H9 (cell line): Measurements from ENCODE around the gene MSN. TPM values are rescaled to one million over a fixed set of nuclear protein-coding genes. Genes with fewer than 3 reads are reported as not detected.
A peak's percentile ranks its signal among the peaks of the same experiment; 100 is the strongest.

ENCODE experiments used
- DNase-seq: peaks from one replicate; pipeline ENCODE4 v3.0.0-alpha.2; 2017
- H2AFZ ChIP-seq: one replicate; pipeline ENCODE4 v1.6.1; 2013; ENCODE audit warnings: mild to moderate bottlenecking, low read length, control low read depth, moderate library complexity
- H2AK5ac ChIP-seq: 2 replicates; pipeline ENCODE4 v1.6.1; 2013; ENCODE audit warnings: low read length, control low read depth, mixed read lengths; ENCODE audit not compliant: insufficient read length
- H2BK120ac ChIP-seq: one replicate; pipeline ENCODE4 v1.6.1; 2013; ENCODE audit warnings: low read depth, mild to moderate bottlenecking, low read length, control low read depth, inconsistent platforms; ENCODE audit not compliant: poor library complexity, severe bottlenecking
- H2BK12ac ChIP-seq: 2 replicates; pipeline ENCODE4 v1.6.1; 2013; ENCODE audit warnings: low read length, control low read depth, mixed read lengths, low read depth; ENCODE audit not compliant: insufficient read length
- H2BK15ac ChIP-seq: 2 replicates; pipeline ENCODE4 v1.6.1; 2013; ENCODE audit warnings: low read depth, low read length, control low read depth
- H2BK20ac ChIP-seq: one replicate; pipeline ENCODE4 v1.6.1; 2013; ENCODE audit warnings: low read depth, mild to moderate bottlenecking, low read length, control low read depth, inconsistent platforms; ENCODE audit not compliant: poor library complexity, severe bottlenecking
- H2BK5ac ChIP-seq: 2 replicates; pipeline ENCODE4 v1.6.1; 2013; ENCODE audit warnings: low read length, control low read depth, mixed read lengths; ENCODE audit not compliant: insufficient read length
- H3K14ac ChIP-seq: 2 replicates; pipeline ENCODE4 v1.6.1; 2013; ENCODE audit warnings: low read length, control low read depth; ENCODE audit not compliant: insufficient read depth
- H3K18ac ChIP-seq: 2 replicates; pipeline ENCODE4 v1.6.1; 2013; ENCODE audit warnings: low read depth, mild to moderate bottlenecking, mixed read lengths, low read length, control low read depth; ENCODE audit not compliant: insufficient read length
- H3K23ac ChIP-seq: 2 replicates; pipeline ENCODE4 v1.6.1; 2013; ENCODE audit warnings: low read length, control low read depth, mixed read lengths, low read depth; ENCODE audit not compliant: insufficient read length
- H3K23me2 ChIP-seq: 2 replicates; pipeline ENCODE4 v1.6.1; 2013; ENCODE audit warnings: low read depth, mild to moderate bottlenecking, mixed read lengths, low read length, control low read depth; ENCODE audit not compliant: insufficient read length, poor library complexity, severe bottlenecking
- H3K27ac ChIP-seq: 2 replicates; pipeline ENCODE4 v1.5.1; 2013; ENCODE audit warnings: low read length, control low read depth, mixed read lengths, low read depth; ENCODE audit not compliant: insufficient read length
- H3K27me3 ChIP-seq: 2 replicates; pipeline ENCODE4 v1.6.1; 2013; ENCODE audit warnings: low read length, control low read depth, inconsistent platforms; ENCODE audit not compliant: insufficient read depth
- H3K4ac ChIP-seq: 2 replicates; pipeline ENCODE4 v1.6.1; 2013; ENCODE audit warnings: low read depth, mild to moderate bottlenecking, control low read depth, inconsistent platforms, low read length, moderate library complexity
- H3K4me1 ChIP-seq: 2 replicates; pipeline ENCODE4 v1.6.1; 2013; ENCODE audit warnings: low read length, control low read depth, inconsistent platforms; ENCODE audit not compliant: insufficient read depth
- H3K4me2 ChIP-seq: 2 replicates; pipeline ENCODE4 v1.6.1; 2013; ENCODE audit warnings: low read length, control low read depth, mixed read lengths; ENCODE audit not compliant: insufficient read length, insufficient read depth
- H3K56ac ChIP-seq: 2 replicates; pipeline ENCODE4 v1.6.1; 2013; ENCODE audit warnings: low read depth, mild to moderate bottlenecking, mixed read lengths, low read length, control low read depth; ENCODE audit not compliant: insufficient read length
- H3K79me1 ChIP-seq: 2 replicates; pipeline ENCODE4 v1.6.1; 2013; ENCODE audit warnings: low read depth, mild to moderate bottlenecking, moderate library complexity, low read length, control low read depth, inconsistent platforms; ENCODE audit not compliant: insufficient read depth, poor library complexity, severe bottlenecking
- H3K79me2 ChIP-seq: 2 replicates; pipeline ENCODE4 v1.6.1; 2013; ENCODE audit warnings: low read length, control low read depth, inconsistent platforms; ENCODE audit not compliant: insufficient read depth
- H3K9ac ChIP-seq: 2 replicates; pipeline ENCODE4 v1.6.1; 2013; ENCODE audit warnings: low read length, control low read depth, mixed read lengths; ENCODE audit not compliant: insufficient read length; ENCODE audit errors: extremely low read depth
- H3K9me3 ChIP-seq: one replicate; pipeline ENCODE4 v1.6.1; 2013; ENCODE audit warnings: low read depth, low read length, inconsistent platforms; ENCODE audit not compliant: control insufficient read depth
- H3T11ph ChIP-seq: one replicate; pipeline ENCODE4 v1.6.1; 2013; ENCODE audit warnings: mild to moderate bottlenecking, low read length, control low read depth, inconsistent platforms
- H4K20me1 ChIP-seq: one replicate; pipeline ENCODE4 v1.6.1; 2013; ENCODE audit not compliant: control insufficient read depth, insufficient read length, insufficient read depth
- H4K5ac ChIP-seq: 2 replicates; pipeline ENCODE4 v1.6.1; 2013; ENCODE audit warnings: low read depth, mild to moderate bottlenecking, mixed read lengths, low read length, control low read depth; ENCODE audit not compliant: insufficient read length
- H4K8ac ChIP-seq: replicated peaks from 2 replicates; pipeline ENCODE4 v1.6.1; 2013; ENCODE audit warnings: low read length, control low read depth, mixed read lengths, low read depth; ENCODE audit not compliant: insufficient read length
- H4K91ac ChIP-seq: 2 replicates; pipeline ENCODE4 v1.6.1; 2013; ENCODE audit warnings: low read depth, mild to moderate bottlenecking, moderate library complexity, mixed read lengths, low read length, control low read depth; ENCODE audit not compliant: insufficient read length
- H3K27ac Mint-ChIP-seq, 3 experiments: 2 replicates in 2 of 3; 3 replicates in 1 of 3; pipeline ENCODE4 v1.8.0; 2020 to 2021; ENCODE audit warnings: mixed read lengths in 3 of 3, mild to moderate bottlenecking in 1 of 3, moderate library complexity in 1 of 3
- H3K27me3 Mint-ChIP-seq: 2 replicates; pipeline ENCODE4 v1.8.0; 2021; ENCODE audit warnings: low read depth, mild to moderate bottlenecking, moderate library complexity, mixed read lengths
- H3K36me3 Mint-ChIP-seq, 3 experiments: 2 replicates in 2 of 3; 3 replicates in 1 of 3; pipeline ENCODE4 v1.8.0; 2020 to 2021; ENCODE audit warnings: low read depth in 3 of 3, mixed read lengths in 3 of 3; ENCODE audit not compliant: insufficient read depth in 1 of 3
- H3K4me1 Mint-ChIP-seq, 2 experiments: 2 replicates each; pipeline ENCODE4 v1.8.0; 2020; ENCODE audit warnings: mixed read lengths in 2 of 2
- H3K4me3 Mint-ChIP-seq, 2 experiments: 2 replicates in 1 of 2; 3 replicates in 1 of 2; pipeline ENCODE4 v1.8.0; 2020 to 2021; ENCODE audit warnings: mild to moderate bottlenecking in 2 of 2, mixed read lengths in 2 of 2, moderate library complexity in 1 of 2
- H3K9me3 Mint-ChIP-seq, 2 experiments: 2 replicates in 1 of 2; 3 replicates in 1 of 2; pipeline ENCODE4 v1.8.0; 2020; ENCODE audit warnings: mild to moderate bottlenecking in 2 of 2, mixed read lengths in 2 of 2, moderate library complexity in 1 of 2
- CTCF ChIP-seq: fragments of 200-600 bp; sonication (generic); conservative IDR thresholded peaks from 3 replicates; pipeline ENCODE4 v1.8.0; 2021; ENCODE audit warnings: antibody characterized with exemption, mild to moderate bottlenecking
- WGBS: extraction: QIAGEN DNeasy Blood & Tissue Kit; methylation state at CpG from one replicate; pipeline ENCODE4 v1.1.7; 2013; ENCODE audit warnings: missing lambda C conversion rate, low lambda C conversion rate, mixed read lengths; ENCODE audit not compliant: insufficient read length; ENCODE audit errors: extremely low coverage; 5-methylcytosine and 5-hydroxymethylcytosine counted together
- total RNA-seq: library from RNA; stranded (reverse); gene quantifications from 2 replicates; pipeline ENCODE4 v1.2.1, GENCODE V29; 2021

The MSN gene
- total RNA-seq, 1 experiment from 2014 or later, result 126 TPM

- H3K4me2 ChIP-seq, result no peak overlapping the region
- no peaks in the 10 kb centered on the region for H4K20me1 ChIP-seq
- no peak overlapping the region for H3K56ac ChIP-seq
- H3K27me3 Mint-ChIP-seq, result no peaks in the 10 kb centered on the region; the same call in 1 of the 2 replicates
- no peak overlapping the region for H3K23ac ChIP-seq
- no peak overlapping the region for H3K4me3 Mint-ChIP-seq
- peaks cover 3% of the 10 kb centered on the region; the same call in 1 of the 2 replicates for H3K79me2 ChIP-seq
- peaks cover 31 to 37% of the 10 kb centered on the region in 2 experiments for H3K4me1 Mint-ChIP-seq
- H3K27me3 ChIP-seq, result no peaks in the 10 kb centered on the region
- no peak overlapping the region for H3K14ac ChIP-seq
- no peak overlapping the region for H2BK12ac ChIP-seq
- H3K27ac Mint-ChIP-seq, result peak overlapping the region in 1 of 3 experiments; percentile 65; a peak in 2 of 7 replicates
- peaks cover 62 to 66% of the 10 kb centered on the region in 2 experiments for H3K9me3 Mint-ChIP-seq
- H3K23me2 ChIP-seq, result no peaks in the 10 kb centered on the region
- H3K18ac ChIP-seq, result no peak overlapping the region
- H2BK5ac ChIP-seq, result no peak overlapping the region
- no peak overlapping the region for H4K8ac ChIP-seq
- H3K4ac ChIP-seq, result no peak overlapping the region
- no peaks in the 10 kb centered on the region for H3K79me1 ChIP-seq
- no CpG with 5 or more reads among the region's 3 CpGs for WGBS
- no peak for DNase-seq
- peaks cover 6% of the 10 kb centered on the region; the same call in 1 of the 2 replicates for H3K4me1 ChIP-seq
- H2AK5ac ChIP-seq, result no peak overlapping the region
- no peak overlapping the region for H3K9ac ChIP-seq
- H3T11ph ChIP-seq, result no peak overlapping the region
- H3K36me3 Mint-ChIP-seq, result peaks cover under 1 to 12% (median 12%) of the 10 kb centered on the region in 3 experiments; a peak in 5 of 7 replicates
- TF ChIP-seq CTCF, result no peak
- no peak overlapping the region for H4K5ac ChIP-seq
- no peak overlapping the region for H2BK15ac ChIP-seq
- H3K9me3 ChIP-seq, result peaks cover 40% of the 10 kb centered on the region
- H2BK120ac ChIP-seq, result no peak overlapping the region
- no peak overlapping the region for H2BK20ac ChIP-seq
- H2AFZ ChIP-seq, result no peak overlapping the region
- H3K27ac ChIP-seq, result no peak overlapping the region
- no peak overlapping the region for H4K91ac ChIP-seq
Observed at GRCh38 chrX:65695849-65696449, 28.5 kb downstream of the MSN start.
